Left renal cortex interstitium (tissue), 4 donors: ENCODE data around the gene ZNF865. TPM values are rescaled to one million over a fixed set of nuclear protein-coding genes. Genes with fewer than 3 reads are reported as not detected.

Experiments used
- DNase-seq, 4 donors: peaks; one replicate each; pipeline ENCODE4 v3.0.0-alpha.2; 2013; ENCODE audit warnings: low read depth in 4 of 4, low spot score in 2 of 4, missing footprints in 1 of 4
- polyA plus RNA-seq, 4 donors: library from polyadenylated mRNA; unstranded; fragments of 120-200 nt; gene quantifications; one replicate each; pipeline ENCODE4 v1.2.1, GENCODE V29; 2013; ENCODE audit not compliant: insufficient read length in 4 of 4

ZNF865 gene
- polyA plus RNA-seq, 4 donors, result 5.8 to 15.1 (median 11.3) TPM

- DNase-seq, result peak in 1 of 4 donors; percentile 62
Measured at GRCh38 chr19:55654868-55655647, 49.6 kb downstream of the ZNF865 start, which contains the start of gene U2AF2. Gene U2AF2 (plus strand): TSS chr19:55655035. CDS start chr19:55655105, 70 bp downstream.

- no peak for DNase-seq
Measured at GRCh38 chr19:55655648-55656040, 50.2 kb downstream of the ZNF865 start.

- DNase-seq, result no peak
Measured at GRCh38 chr19:55656552-55656951, 51.1 kb downstream of the ZNF865 start.

GRCh38 chr19:55656988-55657747, 51.7 kb downstream of the ZNF865 start:
- no peak for DNase-seq

- no peak for DNase-seq
Measured at GRCh38 chr19:55658846-55659459, 53.5 kb downstream of the ZNF865 start.

- no peak for DNase-seq
Measured at GRCh38 chr19:55659822-55660221, 54.4 kb downstream of the ZNF865 start.

GRCh38 chr19:55660404-55660803, 55.0 kb downstream of the ZNF865 start:
- no peak for DNase-seq

- no peak for DNase-seq
Measured at GRCh38 chr19:55660991-55661390, 55.5 kb downstream of the ZNF865 start.

GRCh38 chr19:55661826-55662225, 56.4 kb downstream of the ZNF865 start:
- no peak for DNase-seq

- DNase-seq, result no peak
Measured at GRCh38 chr19:55663846-55664536, 58.5 kb downstream of the ZNF865 start.

GRCh38 chr19:55666343-55667005, 61.0 kb downstream of the ZNF865 start:
- no peak for DNase-seq

Other genes starting within 250 kb of the ZNF865 start
- under 1 TPM; 0.08 to 0.49 (median 0.21) TPM for gene GARIN5B, start 242.4 kb upstream of the ZNF865 start, polyA plus RNA-seq
- gene IL11, start 235.2 kb upstream of the ZNF865 start, polyA plus RNA-seq, result 1 to 10 TPM; 1.0 to 2.6 (median 1.6) TPM
- under 1 TPM in 2 of 4 donors, not detected in 2; 0.40 to 0.76 TPM for gene TMEM190, start 228.8 kb upstream of the ZNF865 start, polyA plus RNA-seq
- 1 to 10 TPM in 2 of 4 donors, under 1 TPM in 2; 0.18 to 2.4 (median 1.0) TPM for gene TMEM238, start 221.4 kb upstream of the ZNF865 start, polyA plus RNA-seq
- gene RPL28, start 219.7 kb upstream of the ZNF865 start, polyA plus RNA-seq, result 1,000 to 10,000 TPM in 3 of 4 donors, 100 to 1,000 TPM in 1; 826 to 1,568 (median 1,229) TPM
- gene UBE2S, start 197.9 kb upstream of the ZNF865 start, polyA plus RNA-seq, result 10 to 100 TPM; 38.3 to 71.0 (median 48.0) TPM
- under 1 TPM; 0.16 to 0.38 (median 0.22) TPM for gene SHISA7, start 162.3 kb upstream of the ZNF865 start, polyA plus RNA-seq
- gene ISOC2, start 144.0 kb upstream of the ZNF865 start, polyA plus RNA-seq, result 10 to 100 TPM; 33.8 to 59.3 (median 42.8) TPM
- gene C19orf85, start 140.9 kb upstream of the ZNF865 start, polyA plus RNA-seq, result not detected
- 1 to 10 TPM; 2.3 to 6.8 (median 4.4) TPM for gene ZNF628, start 129.0 kb upstream of the ZNF865 start, polyA plus RNA-seq
- gene NAT14, start 120.5 kb upstream of the ZNF865 start, polyA plus RNA-seq, result 10 to 100 TPM; 41.9 to 74.3 (median 57.1) TPM
- 1 to 10 TPM; 1.4 to 3.1 (median 2.1) TPM for gene SSC5D, start 117.2 kb upstream of the ZNF865 start, polyA plus RNA-seq
- gene SBK2, start 68.5 kb upstream of the ZNF865 start, polyA plus RNA-seq, result 1 to 10 TPM in 1 of 4 donors, under 1 TPM in 3; 0.51 to 1.5 (median 0.88) TPM
- gene SBK3, start 60.1 kb upstream of the ZNF865 start, polyA plus RNA-seq, result under 1 TPM; 0.10 to 0.22 (median 0.13) TPM
- gene ZNF579, start 24.8 kb upstream of the ZNF865 start, polyA plus RNA-seq, result 10 to 100 TPM in 3 of 4 donors, 1 to 10 TPM in 1; 9.8 to 26.1 (median 17.7) TPM
- 10 to 100 TPM; 15.7 to 28.9 (median 23.4) TPM for gene FIZ1, start 6.1 kb upstream of the ZNF865 start, polyA plus RNA-seq
- 10 to 100 TPM in 2 of 4 donors, 1 to 10 TPM in 2; 5.3 to 14.8 (median 10.9) TPM for gene ZNF524, start 5.4 kb upstream of the ZNF865 start, polyA plus RNA-seq
- gene ZNF784, start 18.9 kb downstream of the ZNF865 start, polyA plus RNA-seq, result 10 to 100 TPM in 3 of 4 donors, 1 to 10 TPM in 1; 9.1 to 15.0 (median 12.9) TPM
- gene ZNF580, start 35.4 kb downstream of the ZNF865 start, polyA plus RNA-seq, result 10 to 100 TPM; 33.8 to 67.1 (median 51.7) TPM
- 10 to 100 TPM; 23.8 to 33.5 (median 28.0) TPM for gene ZNF581, start 38.0 kb downstream of the ZNF865 start, polyA plus RNA-seq
- 10 to 100 TPM; 18.3 to 29.6 (median 25.8) TPM for gene CCDC106, start 42.6 kb downstream of the ZNF865 start, polyA plus RNA-seq
- 100 to 1,000 TPM; 150 to 257 (median 198) TPM for gene U2AF2, start 49.4 kb downstream of the ZNF865 start, polyA plus RNA-seq
- gene EPN1, start 69.6 kb downstream of the ZNF865 start, polyA plus RNA-seq, result 100 to 1,000 TPM in 3 of 4 donors, 10 to 100 TPM in 1; 92.1 to 157 (median 133) TPM
- gene NLRP9, start 132.8 kb downstream of the ZNF865 start, polyA plus RNA-seq, result under 1 TPM in 2 of 4 donors, not detected in 2; 0.03 to 0.08 TPM
- gene RFPL4A, start 153.4 kb downstream of the ZNF865 start, polyA plus RNA-seq, result under 1 TPM in 2 of 4 donors, not detected in 2; 0.16 to 0.25 TPM
- gene RFPL4AL1, start 163.5 kb downstream of the ZNF865 start, polyA plus RNA-seq, result not detected
- gene NLRP11, start 226.4 kb downstream of the ZNF865 start, polyA plus RNA-seq, result under 1 TPM; 0.08 to 0.21 (median 0.14) TPM
- gene NLRP4, start 230.9 kb downstream of the ZNF865 start, polyA plus RNA-seq, result not detected